ENCODE data around the gene TSPAN18. TPM values are rescaled to one million over a fixed set of nuclear protein-coding genes. Genes with fewer than 3 reads are reported as not detected.
A peak's percentile ranks its signal among the peaks of the same experiment; 100 is the strongest.

The TSPAN18 gene
- total and polyA plus RNA-seq, 2 experiments from 2014 or later = 68.6 to 82.8 TPM

GRCh38 chr11:44926036-44926435 is 199.3 kb downstream of the TSPAN18 start:
- TF ChIP-seq, protein P1, sequence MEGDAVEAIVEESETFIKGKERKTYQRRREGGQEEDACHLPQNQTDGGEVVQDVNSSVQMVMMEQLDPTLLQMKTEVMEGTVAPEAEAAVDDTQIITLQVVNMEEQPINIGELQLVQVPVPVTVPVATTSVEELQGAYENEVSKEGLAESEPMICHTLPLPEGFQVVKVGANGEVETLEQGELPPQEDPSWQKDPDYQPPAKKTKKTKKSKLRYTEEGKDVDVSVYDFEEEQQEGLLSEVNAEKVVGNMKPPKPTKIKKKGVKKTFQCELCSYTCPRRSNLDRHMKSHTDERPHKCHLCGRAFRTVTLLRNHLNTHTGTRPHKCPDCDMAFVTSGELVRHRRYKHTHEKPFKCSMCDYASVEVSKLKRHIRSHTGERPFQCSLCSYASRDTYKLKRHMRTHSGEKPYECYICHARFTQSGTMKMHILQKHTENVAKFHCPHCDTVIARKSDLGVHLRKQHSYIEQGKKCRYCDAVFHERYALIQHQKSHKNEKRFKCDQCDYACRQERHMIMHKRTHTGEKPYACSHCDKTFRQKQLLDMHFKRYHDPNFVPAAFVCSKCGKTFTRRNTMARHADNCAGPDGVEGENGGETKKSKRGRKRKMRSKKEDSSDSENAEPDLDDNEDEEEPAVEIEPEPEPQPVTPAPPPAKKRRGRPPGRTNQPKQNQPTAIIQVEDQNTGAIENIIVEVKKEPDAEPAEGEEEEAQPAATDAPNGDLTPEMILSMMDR (IDR thresholded peaks at IDR 0.05; ENCODE audit: low read depth, low read length) = no peak
- Histone ChIP-seq H3K9me3 (ENCODE audit: low read depth) (no peaks in the 10 kb centered on the region), H3K27ac (no peak overlapping the region), H3K27me3 (no peaks in the 10 kb centered on the region), H3K4me3 (no peak overlapping the region), H3K36me3 (no peaks in the 10 kb centered on the region), H3K4me1 (ENCODE audit: low read depth) (no peaks in the 10 kb centered on the region)
- no peak for DNase-seq (ENCODE audit: low read depth in 1 of 2, low spot score in 1 of 2)

DNA sequence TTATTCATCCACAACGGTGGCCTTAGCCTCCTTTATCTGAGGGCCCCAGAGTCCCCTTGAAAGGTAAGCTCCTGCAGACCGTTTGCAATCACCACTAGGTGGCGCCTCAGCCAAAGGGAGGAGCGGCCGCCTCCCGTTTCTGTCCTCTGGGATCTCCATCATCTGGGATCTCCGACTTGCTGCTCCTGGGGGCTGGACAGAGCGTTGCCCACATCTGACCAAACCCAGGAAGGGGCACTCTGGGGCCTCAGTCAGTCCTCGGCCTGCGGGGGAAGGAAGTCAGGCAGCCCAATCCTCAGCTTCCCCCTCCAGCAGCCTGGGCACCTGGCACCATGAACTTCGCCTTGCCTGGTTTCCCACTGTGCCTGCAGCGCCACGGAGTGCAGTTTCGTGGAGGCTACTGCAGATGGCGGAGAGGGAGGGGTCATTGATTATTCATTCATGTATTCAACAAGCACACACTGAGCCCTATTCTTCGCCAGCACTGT is 200.5 kb downstream of the TSPAN18 start:
- DNase-seq (ENCODE audit: low read depth in 1 of 2, low spot score in 1 of 2) = peak; percentile 83 to 86
- TF ChIP-seq, protein P1 (IDR thresholded peaks at IDR 0.05; ENCODE audit: low read depth, low read length) = peak; percentile 84
- Histone ChIP-seq H3K9me3 (ENCODE audit: low read depth) (no peaks in the 10 kb centered on the region), H3K4me1 (ENCODE audit: low read depth) (no peaks in the 10 kb centered on the region), H3K36me3 (no peaks in the 10 kb centered on the region), H3K27ac (no peak overlapping the region), H3K4me3 (no peak overlapping the region), H3K27me3 (no peaks in the 10 kb centered on the region)

GRCh38 chr11:44928144-44928543 is 201.4 kb downstream of the TSPAN18 start:
- H3K9me3 ChIP-seq (ENCODE audit: low read depth) = no peaks in the 10 kb centered on the region
- H3K27ac ChIP-seq = no peak overlapping the region
- no peak overlapping the region for H3K4me3 ChIP-seq
- TF ChIP-seq, protein P1 (IDR thresholded peaks at IDR 0.05; ENCODE audit: low read depth, low read length) = no peak
- no peak for DNase-seq (ENCODE audit: low read depth in 1 of 2, low spot score in 1 of 2)
- no peaks in the 10 kb centered on the region for H3K4me1 ChIP-seq (ENCODE audit: low read depth)
- no peaks in the 10 kb centered on the region for H3K27me3 ChIP-seq
- H3K36me3 ChIP-seq = no peaks in the 10 kb centered on the region

GRCh38 chr11:44928816-44929215 is 202.1 kb downstream of the TSPAN18 start:
- Histone ChIP-seq H3K4me3 (no peak overlapping the region), H3K4me1 (ENCODE audit: low read depth) (no peaks in the 10 kb centered on the region), H3K27ac (peak overlapping the region; percentile 27), H3K36me3 (no peaks in the 10 kb centered on the region), H3K27me3 (no peaks in the 10 kb centered on the region), H3K9me3 (ENCODE audit: low read depth) (no peaks in the 10 kb centered on the region)
- peak in 1 of 2 donors; percentile 57 for DNase-seq (ENCODE audit: low read depth in 1 of 2, low spot score in 1 of 2)
- TF ChIP-seq, protein P1 (IDR thresholded peaks at IDR 0.05; ENCODE audit: low read depth, low read length) = no peak

DNA sequence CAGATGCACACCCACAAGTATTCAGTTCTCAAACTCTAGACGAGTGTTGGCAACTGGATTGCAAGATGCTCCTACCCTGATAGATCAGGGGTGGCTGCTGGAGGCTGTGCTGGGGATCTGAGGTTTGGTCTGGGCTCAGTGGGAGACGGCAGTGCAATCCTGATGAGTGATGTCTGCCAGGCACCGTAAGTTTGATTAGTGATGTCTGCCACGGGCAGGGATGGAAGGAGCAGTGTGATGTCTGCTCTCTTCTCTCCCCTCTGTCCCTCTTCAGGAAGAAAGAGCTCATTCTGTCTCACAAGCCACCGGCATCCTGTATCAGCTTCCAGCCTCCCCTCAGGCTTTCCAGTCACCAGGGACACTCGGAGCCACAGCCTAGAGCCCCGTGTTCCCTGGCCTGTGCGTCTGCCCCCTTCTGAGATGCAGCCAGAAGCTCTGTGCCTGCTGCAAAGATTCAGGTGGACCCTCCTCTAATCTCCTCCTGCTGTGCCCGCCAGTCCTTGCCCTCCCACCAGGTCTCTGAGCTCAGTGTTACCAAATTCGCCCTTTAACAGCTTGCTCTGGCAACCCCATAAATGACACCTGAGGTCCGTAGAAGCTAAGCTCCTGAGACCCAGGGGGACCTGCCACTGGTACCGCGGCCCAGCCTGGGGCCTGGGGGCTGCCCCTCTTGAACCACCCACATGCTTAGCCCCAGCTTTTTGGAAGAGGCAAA is 204.0 kb downstream of the TSPAN18 start:
- H3K4me1 ChIP-seq (ENCODE audit: low read depth) = no peaks in the 10 kb centered on the region
- TF ChIP-seq, protein P1 (IDR thresholded peaks at IDR 0.05; ENCODE audit: low read depth, low read length) = no peak
- H3K27me3 ChIP-seq = no peaks in the 10 kb centered on the region
- no peak for DNase-seq (ENCODE audit: low read depth in 1 of 2, low spot score in 1 of 2)
- no peaks in the 10 kb centered on the region for H3K36me3 ChIP-seq
- H3K27ac ChIP-seq = no peak overlapping the region
- H3K4me3 ChIP-seq = no peak overlapping the region
- no peaks in the 10 kb centered on the region for H3K9me3 ChIP-seq (ENCODE audit: low read depth)

All from cardiac muscle cell (in vitro differentiated cells and primary cell).